Fibroblast of mammary gland (primary cell): Measurements from ENCODE around the gene PAX4.

ENCODE experiments used
- DNase-seq: peaks from one replicate; pipeline ENCODE4 v3.0.0-alpha.2; 2010; ENCODE audit warnings: low read depth
- H3K4me3 ChIP-seq: 2 replicates; pipeline ENCODE4 v1.5.1; 2011; ENCODE audit warnings: low read depth, mild to moderate bottlenecking, low read length, moderate library complexity; ENCODE audit not compliant: control insufficient read depth
- CTCF ChIP-seq: conservative IDR thresholded peaks from 2 replicates; pipeline ENCODE4 v1.5.1; 2011; ENCODE audit warnings: low read depth, low read length, inconsistent platforms; ENCODE audit not compliant: control insufficient read depth, insufficient read depth

The PAX4 gene

GRCh38 chr7:127650847-127651555 lies 33.1 kb upstream of the PAX4 start:
- no peak for TF ChIP-seq CTCF
- peak overlapping the region; percentile 98 for H3K4me3 ChIP-seq
- DNase-seq = peak; percentile 39

GRCh38 chr7:127648986-127649385 lies 31.0 kb upstream of the PAX4 start:
- DNase-seq = no peak
- TF ChIP-seq CTCF = no peak
- no peak overlapping the region for H3K4me3 ChIP-seq

GRCh38 chr7:127647636-127648035 lies 29.7 kb upstream of the PAX4 start:
- no peak for DNase-seq
- TF ChIP-seq CTCF = no peak
- no peak overlapping the region for H3K4me3 ChIP-seq

GRCh38 chr7:127644484-127644883 lies 26.5 kb upstream of the PAX4 start:
- no peak overlapping the region for H3K4me3 ChIP-seq
- DNase-seq = no peak
- TF ChIP-seq CTCF = no peak

- TF ChIP-seq CTCF = no peak
- no peak overlapping the region for H3K4me3 ChIP-seq
- no peak for DNase-seq
These were observed 20.3 kb upstream of the PAX4 start for GRCh38 chr7:127638197-127638596.

- H3K4me3 ChIP-seq = no peak overlapping the region
These were observed 17.8 kb upstream of the PAX4 start for GRCh38 chr7:127635659-127636285.

More at GRCh38 chr7:127635659-127636285, 17.8 kb upstream of the PAX4 start:
- DNase-seq = no peak
- TF ChIP-seq CTCF = no peak
